Neural progenitor cell (in vitro differentiated cells): ENCODE data around the gene MYL5. TPM values are rescaled to one million over a fixed set of nuclear protein-coding genes. Genes with fewer than 3 reads are reported as not detected.
A peak's percentile ranks its signal among the peaks of the same experiment; 100 is the strongest.

Experiments used
- DNase-seq: peaks from one replicate; pipeline ENCODE4 v3.0.0-alpha.2; 2016; ENCODE audit warnings: low spot score
- H2AFZ ChIP-seq: fragments of 200-600 bp; sonication (generic); replicated peaks from 2 replicates; pipeline ENCODE4 v1.6.1; 2016; ENCODE audit warnings: antibody characterized with exemption
- H3F3A ChIP-seq: fragments of 200-600 bp; sonication (generic); 2 replicates; pipeline ENCODE4 v1.6.1; 2016; ENCODE audit warnings: antibody characterized with exemption, low read depth
- H3K27ac ChIP-seq: fragments of 200-600 bp; sonication (generic); 2 replicates; pipeline ENCODE4 v1.5.1; 2016; ENCODE audit warnings: mild to moderate bottlenecking
- H3K27me3 ChIP-seq: fragments of 200-600 bp; sonication (generic); 2 replicates; pipeline ENCODE4 v1.6.1; 2016; ENCODE audit warnings: mild to moderate bottlenecking, moderate library complexity
- H3K36me3 ChIP-seq: fragments of 200-600 bp; sonication (generic); 2 replicates; pipeline ENCODE4 v1.5.1; 2016
- H3K4me1 ChIP-seq: fragments of 200-600 bp; sonication (generic); 2 replicates; pipeline ENCODE4 v1.6.1; 2016; ENCODE audit warnings: mixed run types
- H3K4me2 ChIP-seq: fragments of 200-600 bp; sonication (generic); 2 replicates; pipeline ENCODE4 v1.6.1; 2016
- H3K4me3 ChIP-seq: fragments of 200-600 bp; sonication (generic); 2 replicates; pipeline ENCODE4 v1.5.1; 2016
- H3K79me2 ChIP-seq: fragments of 200-600 bp; sonication (generic); 2 replicates; pipeline ENCODE4 v1.6.1; 2016; ENCODE audit warnings: low read depth
- H3K9ac ChIP-seq: fragments of 200-600 bp; sonication (generic); 2 replicates; pipeline ENCODE4 v1.6.1; 2016
- H3K9me3 ChIP-seq: fragments of 200-600 bp; sonication (generic); 2 replicates; pipeline ENCODE4 v1.5.1; 2016; ENCODE audit warnings: low read depth
- H4K20me1 ChIP-seq: fragments of 200-600 bp; sonication (generic); 2 replicates; pipeline ENCODE4 v1.6.1; 2016; ENCODE audit warnings: low read depth
- H3K27ac Mint-ChIP-seq: 3 replicates; pipeline ENCODE4 v1.8.0; 2021; ENCODE audit warnings: mixed read lengths
- H3K27me3 Mint-ChIP-seq: 2 replicates; pipeline ENCODE4 v1.8.0; 2022; ENCODE audit warnings: low read depth, mild to moderate bottlenecking, inconsistent platforms, moderate library complexity, mixed read lengths; ENCODE audit not compliant: insufficient read depth
- H3K36me3 Mint-ChIP-seq: 3 replicates; pipeline ENCODE4 v1.8.0; 2021; ENCODE audit warnings: mixed read lengths
- H3K4me1 Mint-ChIP-seq: 3 replicates; pipeline ENCODE4 v1.8.0; 2021; ENCODE audit warnings: mixed read lengths
- H3K4me3 Mint-ChIP-seq: 3 replicates; pipeline ENCODE4 v1.8.0; 2021; ENCODE audit warnings: mild to moderate bottlenecking, moderate library complexity, mixed read lengths
- H3K9me3 Mint-ChIP-seq: 3 replicates; pipeline ENCODE4 v1.8.0; 2020; ENCODE audit warnings: mixed read lengths
- CTCF ChIP-seq: fragments of 200-600 bp; sonication (generic); IDR thresholded peaks from 2 replicates; pipeline ENCODE4 v1.5.1; 2017; ENCODE audit warnings: antibody characterized with exemption, mild to moderate bottlenecking
- EZH2 ChIP-seq: fragments of 200-600 bp; sonication (generic); IDR thresholded peaks from 2 replicates; pipeline ENCODE4 v1.6.1; 2017; ENCODE audit warnings: antibody characterized with exemption, mild to moderate bottlenecking, moderate library complexity
- EZH2phosphoT487 ChIP-seq: fragments of 200-600 bp; sonication (generic); IDR thresholded peaks from 2 replicates; pipeline ENCODE4 v1.6.1; 2017; ENCODE audit warnings: antibody characterized with exemption
- total RNA-seq: library from RNA; depleted of rRNA; stranded (reverse); fragments of >200 nt; gene quantifications from 2 replicates; pipeline ENCODE4 v1.2.3, GENCODE V29; 2015; ENCODE audit warnings: low replicate concordance

Gene MYL5
- total RNA-seq, 1 donor from 2014 or later = 0.21 TPM

GRCh38 chr4:687048-687970 lies 13.0 kb downstream of the MYL5 start:
- Histone ChIP-seq H3K27ac (no peak overlapping the region), H3F3A (no peaks in the 10 kb centered on the region), H3K4me1 (peaks cover 11% of the 10 kb centered on the region), H3K79me2 (no peaks in the 10 kb centered on the region), H3K36me3 (no peaks in the 10 kb centered on the region), H3K27me3 (peaks cover 3% of the 10 kb centered on the region), H3K4me2 (no peak overlapping the region), H2AFZ (no peak overlapping the region), H3K4me3 (no peak overlapping the region), H4K20me1 (no peaks in the 10 kb centered on the region), H3K9me3 (no peaks in the 10 kb centered on the region), H3K9ac (no peak overlapping the region)
- Mint-ChIP-seq H3K4me3 (no peak overlapping the region), H3K9me3 (peaks cover 3% of the 10 kb centered on the region), H3K27ac (peak overlapping the region; percentile 50), H3K27me3 (peaks cover 12% of the 10 kb centered on the region), H3K4me1 (peaks cover 6% of the 10 kb centered on the region), H3K36me3 (no peaks in the 10 kb centered on the region)
- TF ChIP-seq EZH2phosphoT487 = no peak
- no peak for TF ChIP-seq CTCF
- no peak for TF ChIP-seq EZH2
- no peak for DNase-seq

GRCh38 chr4:687971-688853 lies 13.9 kb downstream of the MYL5 start:
- no peaks in the 10 kb centered on the region for H4K20me1 ChIP-seq
- no peak overlapping the region for H3K4me3 Mint-ChIP-seq
- H3K9me3 ChIP-seq = no peaks in the 10 kb centered on the region
- peaks cover 6% of the 10 kb centered on the region for H3K4me1 Mint-ChIP-seq
- H3K27me3 ChIP-seq = peaks cover 3% of the 10 kb centered on the region
- no peak overlapping the region for H3K9ac ChIP-seq
- TF ChIP-seq CTCF (no peak), EZH2 (no peak), EZH2phosphoT487 (no peak)
- no peaks in the 10 kb centered on the region for H3F3A ChIP-seq
- peak overlapping the region; percentile 70 for H3K4me2 ChIP-seq
- H3K79me2 ChIP-seq = no peaks in the 10 kb centered on the region
- H3K27ac ChIP-seq = no peak overlapping the region
- H3K9me3 Mint-ChIP-seq = peaks cover 3% of the 10 kb centered on the region
- H3K27me3 Mint-ChIP-seq = peaks cover 14% of the 10 kb centered on the region
- peak overlapping the region; percentile 45 for H2AFZ ChIP-seq
- H3K36me3 Mint-ChIP-seq = no peaks in the 10 kb centered on the region
- H3K4me1 ChIP-seq = peaks cover 11% of the 10 kb centered on the region
- H3K27ac Mint-ChIP-seq = peak overlapping the region; percentile 50
- H3K4me3 ChIP-seq = peak overlapping the region; percentile 39
- no peak for DNase-seq
- H3K36me3 ChIP-seq = no peaks in the 10 kb centered on the region

- peak within 1 kb of the TSS; percentile 45 for H2AFZ ChIP-seq
- no peaks in the 10 kb centered on the region for H3K79me2 ChIP-seq
- Mint-ChIP-seq H3K4me3 (no peak within 1 kb of the TSS), H3K27me3 (peaks cover 19% of the 10 kb centered on the region), H3K36me3 (no peaks in the 10 kb centered on the region), H3K4me1 (peaks cover 6% of the 10 kb centered on the region), H3K9me3 (peaks cover 3% of the 10 kb centered on the region), H3K27ac (peak within 1 kb of the TSS; percentile 50)
- no peak within 1 kb of the TSS for H3K27ac ChIP-seq
- peaks cover 9% of the 10 kb centered on the region for H3K4me1 ChIP-seq
- TF ChIP-seq CTCF = peak; percentile 22
- no peak for TF ChIP-seq EZH2
- peak; percentile 32 for TF ChIP-seq EZH2phosphoT487
- DNase-seq = peak; percentile 45
- no peaks in the 10 kb centered on the region for H4K20me1 ChIP-seq
- peaks cover 3% of the 10 kb centered on the region for H3K27me3 ChIP-seq
- H3K9me3 ChIP-seq = no peaks in the 10 kb centered on the region
- no peak within 1 kb of the TSS for H3K9ac ChIP-seq
- peak within 1 kb of the TSS; percentile 70 for H3K4me2 ChIP-seq
- no peaks in the 10 kb centered on the region for H3F3A ChIP-seq
- H3K4me3 ChIP-seq = peak within 1 kb of the TSS; percentile 39
- H3K36me3 ChIP-seq = no peaks in the 10 kb centered on the region
These were observed 14.7 kb downstream of the MYL5 start, which contains the start of gene SLC49A3 for GRCh38 chr4:688854-689681. Gene SLC49A3, minus strand, starts transcription at chr4:689151. Its CDS starts 24 bp downstream, at chr4:689127.
